CD14-positive monocyte (primary cell): ENCODE data around the gene HINT2. TPM values are rescaled to one million over a fixed set of nuclear protein-coding genes. Genes with fewer than 3 reads are reported as not detected.

ENCODE experiments used
- DNase-seq, 3 donors: peaks; one replicate each; pipeline ENCODE4 v3.0.0-alpha.2; 2011 to 2022
- H2AFZ ChIP-seq: 2 replicates; pipeline ENCODE4 v1.6.0; 2012; ENCODE audit warnings: mild to moderate bottlenecking, low read depth, low read length, inconsistent platforms; ENCODE audit not compliant: insufficient read depth, poor library complexity, severe bottlenecking
- H3K27ac ChIP-seq, 2 donors: 1 replicate in 1 of 2; 2 replicates in 1 of 2; pipeline ENCODE4 v1.5.1; 2012 to 2013; ENCODE audit warnings: low read length in 2 of 2, control low read depth in 1 of 2, inconsistent platforms in 1 of 2, low read depth in 1 of 2, mild to moderate bottlenecking in 1 of 2
- H3K27me3 ChIP-seq, 2 donors: one replicate each; pipeline versions ENCODE4 v1.6.0 to v1.6.1; 2011 to 2013; ENCODE audit warnings: low read length in 2 of 2; ENCODE audit not compliant: control insufficient read depth in 2 of 2, insufficient read depth in 2 of 2
- H3K36me3 ChIP-seq, 2 donors: replicated peaks in 1 of 2; 1 replicate in 1 of 2; 2 replicates in 1 of 2; pipeline versions ENCODE4 v1.5.1 to v1.6.1; 2012 to 2013; ENCODE audit warnings: low read length in 2 of 2, control low read depth in 1 of 2, inconsistent platforms in 1 of 2, mild to moderate bottlenecking in 1 of 2; ENCODE audit not compliant: insufficient read depth in 2 of 2, control insufficient read depth in 1 of 2
- H3K4me1 ChIP-seq, 2 donors: 1 replicate in 1 of 2; 2 replicates in 1 of 2; pipeline versions ENCODE4 v1.5.1 to v1.6.1; 2012 to 2013; ENCODE audit warnings: low read length in 2 of 2, control low read depth in 1 of 2, inconsistent platforms in 1 of 2, mild to moderate bottlenecking in 1 of 2, moderate library complexity in 1 of 2; ENCODE audit not compliant: insufficient read depth in 2 of 2, control insufficient read depth in 1 of 2
- H3K4me2 ChIP-seq: replicated peaks from 2 replicates; pipeline ENCODE3; 2012; ENCODE audit warnings: low read length, moderate library complexity, mild to moderate bottlenecking; ENCODE audit not compliant: poor library complexity, severe bottlenecking; ENCODE audit errors: extremely low read depth
- H3K4me3 ChIP-seq, 3 experiments: fragments of 200-600 bp in 1 of 3; sonication (generic) in 1 of 3; replicated peaks in 1 of 3; 1 replicate in 2 of 3; 2 replicates in 1 of 3; pipeline ENCODE4 v1.5.1; 2011 to 2013; ENCODE audit warnings: low read length in 3 of 3, mild to moderate bottlenecking in 3 of 3, control low read depth in 2 of 3, low read depth in 2 of 3, inconsistent platforms in 1 of 3, moderate library complexity in 1 of 3
- H3K79me2 ChIP-seq: 2 replicates; pipeline ENCODE4 v1.6.0; 2012; ENCODE audit warnings: mild to moderate bottlenecking, control low read depth, inconsistent platforms, low read length, moderate library complexity; ENCODE audit not compliant: insufficient read depth
- H3K9ac ChIP-seq: 2 replicates; pipeline ENCODE4 v1.6.0; 2017; ENCODE audit warnings: low read length, mild to moderate bottlenecking; ENCODE audit not compliant: insufficient read depth, poor library complexity, severe bottlenecking
- H3K9me3 ChIP-seq, 2 donors: replicated peaks in 1 of 2; 1 replicate in 1 of 2; 2 replicates in 1 of 2; pipeline versions ENCODE4 v1.5.1 to v1.6.1; 2012 to 2013; ENCODE audit warnings: low read length in 2 of 2, control low read depth in 1 of 2; ENCODE audit not compliant: control insufficient read depth in 1 of 2, insufficient read depth in 1 of 2
- H4K20me1 ChIP-seq: 2 replicates; pipeline ENCODE4 v1.6.0; 2012; ENCODE audit warnings: mild to moderate bottlenecking, low read length, control low read depth, moderate library complexity; ENCODE audit not compliant: insufficient read depth
- H3K27ac Mint-ChIP-seq, 7 donors: one replicate each; pipeline ENCODE4 v1.8.0; 2020; ENCODE audit warnings: mild to moderate bottlenecking in 7 of 7, mixed read lengths in 7 of 7, moderate library complexity in 6 of 7, inconsistent platforms in 2 of 7
- H3K27me3 Mint-ChIP-seq, 3 donors: one replicate each; pipeline ENCODE4 v1.8.0; 2021 to 2022; ENCODE audit warnings: low read depth in 3 of 3, mild to moderate bottlenecking in 3 of 3, mixed read lengths in 3 of 3, moderate library complexity in 3 of 3, inconsistent platforms in 1 of 3
- H3K36me3 Mint-ChIP-seq, 2 donors: one replicate each; pipeline ENCODE4 v1.8.0; 2020; ENCODE audit warnings: mixed read lengths in 2 of 2, inconsistent platforms in 1 of 2, mild to moderate bottlenecking in 1 of 2
- H3K4me1 Mint-ChIP-seq: one replicate; pipeline ENCODE4 v1.8.0; 2020; ENCODE audit warnings: mild to moderate bottlenecking, mixed read lengths
- H3K4me3 Mint-ChIP-seq, 2 donors: one replicate each; pipeline ENCODE4 v1.8.0; 2020; ENCODE audit warnings: mild to moderate bottlenecking in 2 of 2, mixed read lengths in 2 of 2, moderate library complexity in 1 of 2
- H3K9me3 Mint-ChIP-seq, 7 donors: one replicate each; pipeline ENCODE4 v1.8.0; 2020 to 2022; ENCODE audit warnings: mixed read lengths in 7 of 7, mild to moderate bottlenecking in 6 of 7, moderate library complexity in 6 of 7, inconsistent platforms in 2 of 7
- CTCF ChIP-seq: fragments of 200-600 bp; IDR thresholded peaks from one replicate; pipeline ENCODE4 v1.8.0; 2022; ENCODE audit warnings: antibody characterized with exemption, mild to moderate bottlenecking
- WGBS: methylation state at CpG from one replicate; pipeline ENCODE4 v1.1.5; 2013; ENCODE audit warnings: missing lambda C conversion rate; ENCODE audit not compliant: insufficient coverage; 5-methylcytosine and 5-hydroxymethylcytosine counted together
- intact Hi-C, 2 donors: fragments of 100-400 bp; cut with micrococcal nuclease; formaldehyde crosslinking; loops; one replicate each; pipeline versions ENCODE4 v1.15.0 to v1.15.1; 2023
- polyA plus RNA-seq, 3 donors: library from polyadenylated mRNA; depleted of rRNA in 1 of 3; unstranded in 2 of 3; stranded (reverse) in 1 of 3; fragments of 300-500 nt in 2 of 3; fragments of >200 nt in 1 of 3; fragmentation: Illumina TruSeq in 2 of 3; gene quantifications; 1 replicate in 2 of 3; 2 replicates in 1 of 3; pipeline ENCODE4 v1.2.3, GENCODE V29; 2012 to 2021

The HINT2 gene
- polyA plus RNA-seq, 3 donors: 19.9 to 64.5 (median 59.1) TPM

GRCh38 chr9:35801328-35802128, 13.3 kb downstream of the HINT2 start:
- Mint-ChIP-seq H3K9me3 (no peaks in the 10 kb centered on the region), H3K27ac (no peak overlapping the region), H3K36me3 (no peaks in the 10 kb centered on the region), H3K4me1 (peaks cover 3% of the 10 kb centered on the region), H3K4me3 (no peak overlapping the region), H3K27me3 (peaks cover 2 to 8% (median 3%) of the 10 kb centered on the region in 3 donors)
- no peaks in the 10 kb centered on the region for H3K4me1 ChIP-seq
- no peaks in the 10 kb centered on the region for H3K36me3 ChIP-seq
- no peaks in the 10 kb centered on the region for H3K27me3 ChIP-seq
- H3K27ac ChIP-seq: no peak overlapping the region
- no peak overlapping the region for H2AFZ ChIP-seq
- no peak overlapping the region for H3K4me3 ChIP-seq
- no peaks in the 10 kb centered on the region for H4K20me1 ChIP-seq
- intact Hi-C loops: no loop called here
- over 99% methylated on average over 13 of the region's 13 CpGs for WGBS
- TF ChIP-seq CTCF: no peak
- H3K9me3 ChIP-seq: no peaks in the 10 kb centered on the region
- DNase-seq: no peak
- no peaks in the 10 kb centered on the region for H3K79me2 ChIP-seq
- H3K9ac ChIP-seq: no peak overlapping the region
- no peak overlapping the region for H3K4me2 ChIP-seq

GRCh38 chr9:35800530-35800929, 14.3 kb downstream of the HINT2 start:
- Mint-ChIP-seq H3K27ac (no peak overlapping the region), H3K4me1 (peaks cover 3% of the 10 kb centered on the region), H3K9me3 (no peaks in the 10 kb centered on the region), H3K36me3 (no peaks in the 10 kb centered on the region), H3K4me3 (no peak overlapping the region), H3K27me3 (peaks cover 2 to 8% (median 3%) of the 10 kb centered on the region in 3 donors)
- H3K4me1 ChIP-seq: no peaks in the 10 kb centered on the region
- no peaks in the 10 kb centered on the region for H3K36me3 ChIP-seq
- WGBS: 100% methylated on average over 2 of the region's 7 CpGs
- intact Hi-C loops: no loop called here
- DNase-seq: no peak
- H2AFZ ChIP-seq: no peak overlapping the region
- no peaks in the 10 kb centered on the region for H3K79me2 ChIP-seq
- H3K9ac ChIP-seq: no peak overlapping the region
- H3K9me3 ChIP-seq: no peaks in the 10 kb centered on the region
- no peaks in the 10 kb centered on the region for H4K20me1 ChIP-seq
- H3K4me2 ChIP-seq: no peak overlapping the region
- no peaks in the 10 kb centered on the region for H3K27me3 ChIP-seq
- H3K4me3 ChIP-seq: no peak overlapping the region
- TF ChIP-seq CTCF: no peak
- no peak overlapping the region for H3K27ac ChIP-seq
